GM12865 (cell line): ENCODE measurements around the gene NRL.

Experiments used
- DNase-seq: peaks from one replicate; pipeline ENCODE4 v3.0.0; 2010; ENCODE audit warnings: low read depth
- H3K4me3 ChIP-seq: 2 replicates; pipeline ENCODE4 v1.5.1; 2011; ENCODE audit warnings: mild to moderate bottlenecking, low read depth, low read length, control low read depth
- CTCF ChIP-seq: IDR thresholded peaks from 2 replicates; pipeline ENCODE4 v1.5.1; 2011; ENCODE audit warnings: low read length, control low read depth, low read depth, inconsistent platforms; ENCODE audit not compliant: insufficient read depth; ENCODE audit errors: missing control alignments

Gene NRL

GRCh38 chr14:24098927-24099813 lies 15.6 kb downstream of the NRL start:
- no peak for DNase-seq
- no peak for TF ChIP-seq CTCF
- no peak overlapping the region for H3K4me3 ChIP-seq

GRCh38 chr14:24098229-24098926 lies 16.4 kb downstream of the NRL start:
- DNase-seq: no peak
- no peak overlapping the region for H3K4me3 ChIP-seq
- no peak for TF ChIP-seq CTCF

- H3K4me3 ChIP-seq: no peak overlapping the region
- no peak for TF ChIP-seq CTCF
- DNase-seq: no peak
Measured at GRCh38 chr14:24096545-24097181, 18.1 kb downstream of the NRL start.

GRCh38 chr14:24095271-24096068 lies 19.3 kb downstream of the NRL start:
- H3K4me3 ChIP-seq: peak overlapping the region; percentile 75
- peak; percentile 96 for DNase-seq
- no peak for TF ChIP-seq CTCF

GRCh38 chr14:24094841-24095270 lies 19.9 kb downstream of the NRL start:
- TF ChIP-seq CTCF: no peak
- peak overlapping the region; percentile 75 for H3K4me3 ChIP-seq
- no peak for DNase-seq

GRCh38 chr14:24093901-24094840 lies 20.6 kb downstream of the NRL start, which contains the start of gene PCK2:
Gene PCK2, plus strand, starts transcription at chr14:24094311. Its CDS starts 95 bp downstream, at chr14:24094406.
- peak within 1 kb of the TSS; percentile 75 for H3K4me3 ChIP-seq
- DNase-seq: peak; percentile 94
- no peak for TF ChIP-seq CTCF
